NCI-H82 (cell line): ENCODE results near the gene USP43.

ENCODE experiments used
- DNase-seq: peaks from one replicate; lab custom pipeline; 2025; lab: John Stamatoyannopoulos, UW

Gene USP43

DNA sequence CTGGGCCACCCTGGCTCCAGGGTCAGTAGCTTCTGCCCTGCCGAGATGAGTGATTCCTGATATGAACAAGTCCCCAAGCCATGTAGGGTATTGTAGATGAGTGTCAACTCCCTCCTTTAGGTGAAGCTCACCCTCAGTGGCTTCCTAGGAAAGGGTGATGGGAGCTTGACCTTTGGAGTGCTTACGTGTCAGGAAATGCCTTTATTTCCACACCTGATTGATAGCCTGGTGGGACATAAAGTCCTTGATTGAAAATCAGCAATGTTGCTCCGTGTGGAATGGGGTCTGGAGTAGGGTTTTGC, 58.4 kb downstream of the USP43 start:
- no peak for DNase-seq

GRCh38 chr17:9705745-9706144, 60.4 kb downstream of the USP43 start:
- no peak for DNase-seq

DNA sequence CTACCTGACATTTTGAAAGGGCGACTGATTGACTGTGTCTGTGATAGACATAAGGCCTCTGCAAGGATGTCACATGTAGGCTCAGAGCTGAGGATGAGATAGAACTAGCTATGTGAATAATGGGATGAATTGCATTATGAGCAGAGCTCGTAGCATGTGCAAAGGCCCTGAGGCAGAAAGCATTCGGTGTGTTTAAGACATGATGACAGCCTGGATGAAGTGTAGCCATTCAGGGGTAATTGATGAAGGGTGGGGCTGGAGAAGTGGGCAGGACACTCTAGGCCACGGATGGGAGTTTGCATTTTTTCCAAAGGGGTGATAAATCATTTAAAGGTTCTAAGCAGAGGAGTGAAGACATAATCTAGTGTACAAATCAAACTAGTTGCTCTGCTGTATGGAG, 62.6 kb downstream of the USP43 start:
- no peak for DNase-seq

- no peak for DNase-seq
Observed at GRCh38 chr17:9714801-9715200, 69.5 kb downstream of the USP43 start.

- no peak for DNase-seq
Observed at GRCh38 chr17:9715503-9716016, 70.2 kb downstream of the USP43 start.

DNA sequence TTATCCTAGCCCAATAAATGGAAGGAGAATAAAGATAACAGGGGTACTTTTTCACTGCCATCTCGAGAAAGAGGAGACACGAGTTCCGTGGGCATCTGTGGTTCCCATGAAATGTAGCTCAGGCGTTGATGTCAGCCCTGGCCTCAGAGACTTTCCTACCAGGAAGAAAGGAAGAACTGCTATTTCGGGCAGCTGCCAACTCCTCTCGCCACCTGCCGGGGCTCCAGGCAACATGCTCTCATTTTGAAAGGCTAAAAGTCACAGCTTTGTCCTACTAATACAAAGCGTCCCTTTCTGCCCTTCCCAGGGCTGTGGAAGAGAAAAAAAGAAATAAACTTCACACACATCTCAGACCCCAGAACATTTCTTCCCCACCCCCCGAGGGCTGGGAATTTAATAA, 80.3 kb downstream of the USP43 start:
- DNase-seq, result no peak

- no peak for DNase-seq
Observed at GRCh38 chr17:9726291-9726690, 81.0 kb downstream of the USP43 start.

DNA sequence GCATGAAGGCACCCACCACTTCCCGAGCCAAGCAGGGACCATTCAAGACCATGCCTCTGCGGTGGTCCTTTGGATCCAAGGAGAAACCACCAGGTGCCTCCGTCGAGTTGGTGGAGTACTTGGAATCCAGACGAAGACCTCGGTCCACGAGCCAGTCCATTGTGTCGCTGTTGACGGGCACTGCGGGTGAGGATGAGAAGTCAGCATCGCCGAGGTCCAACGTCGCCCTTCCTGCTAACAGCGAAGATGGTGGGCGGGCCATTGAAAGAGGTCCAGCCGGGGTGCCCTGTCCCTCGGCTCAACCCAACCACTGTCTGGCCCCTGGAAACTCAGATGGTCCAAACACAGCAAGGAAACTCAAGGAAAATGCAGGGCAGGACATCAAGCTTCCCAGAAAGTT, 82.7 kb downstream of the USP43 start:
- no peak for DNase-seq

GRCh38 chr17:9728564-9728963, 83.2 kb downstream of the USP43 start:
- no peak for DNase-seq

GRCh38 chr17:9729034-9729650, 83.8 kb downstream of the USP43 start:
- peak; percentile 72 for DNase-seq

DNA sequence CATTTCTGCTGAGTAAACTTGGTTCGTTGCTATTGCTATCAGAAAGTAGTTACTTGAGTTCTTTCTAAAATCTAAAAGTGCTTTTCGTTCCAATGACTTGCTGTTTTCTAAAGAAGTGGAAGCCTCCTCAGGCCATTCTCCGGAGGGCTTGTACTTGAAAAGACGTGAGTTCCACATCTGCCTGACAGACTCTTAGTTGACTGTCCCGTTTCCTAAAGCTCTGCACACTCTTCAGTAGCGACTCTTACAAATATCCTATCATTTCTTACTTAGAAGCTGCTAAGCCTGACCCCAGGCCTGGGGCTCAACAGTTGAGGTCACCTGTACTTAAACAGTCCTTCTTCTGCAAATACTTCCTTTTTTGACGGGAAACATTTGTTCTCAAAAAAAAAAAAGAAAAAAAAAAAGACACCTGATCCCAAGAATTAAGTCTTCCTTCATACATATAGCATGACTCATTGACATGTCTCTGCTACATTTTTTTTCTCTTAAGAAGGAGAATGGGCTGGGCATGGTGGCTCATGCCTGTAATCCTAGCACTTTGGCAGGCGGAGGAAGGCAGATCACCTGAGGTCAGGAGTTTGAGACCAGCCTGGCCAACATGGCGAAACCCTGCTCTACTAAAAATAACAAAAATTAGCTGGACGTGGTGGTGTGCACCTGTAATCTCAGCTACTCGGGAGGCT, 84.6 kb downstream of the USP43 start:
- no peak for DNase-seq

- DNase-seq, result no peak
Observed at GRCh38 chr17:9750524-9750923, 105.2 kb downstream of the USP43 start.

DNA sequence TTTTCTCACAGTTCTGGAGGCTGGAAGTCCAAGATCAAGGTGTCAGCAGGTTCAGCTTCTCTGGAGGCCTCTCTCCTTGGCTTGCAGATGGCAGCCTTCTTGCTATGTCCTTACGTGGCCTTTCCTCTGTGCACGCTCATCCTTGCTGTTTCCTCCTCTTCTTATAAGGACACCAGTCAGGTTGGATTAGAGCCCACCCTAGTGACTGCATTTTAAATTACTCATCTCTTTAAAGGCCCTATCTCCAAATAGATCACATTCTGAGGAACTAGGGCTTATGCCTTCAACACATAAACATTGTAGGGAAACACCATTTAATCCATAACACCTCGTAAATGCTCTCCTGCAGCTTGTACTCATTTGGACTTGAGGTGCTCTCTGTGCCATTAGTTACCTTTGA, 109.8 kb downstream of the USP43 start:
- peak; percentile 17 for DNase-seq

DNA sequence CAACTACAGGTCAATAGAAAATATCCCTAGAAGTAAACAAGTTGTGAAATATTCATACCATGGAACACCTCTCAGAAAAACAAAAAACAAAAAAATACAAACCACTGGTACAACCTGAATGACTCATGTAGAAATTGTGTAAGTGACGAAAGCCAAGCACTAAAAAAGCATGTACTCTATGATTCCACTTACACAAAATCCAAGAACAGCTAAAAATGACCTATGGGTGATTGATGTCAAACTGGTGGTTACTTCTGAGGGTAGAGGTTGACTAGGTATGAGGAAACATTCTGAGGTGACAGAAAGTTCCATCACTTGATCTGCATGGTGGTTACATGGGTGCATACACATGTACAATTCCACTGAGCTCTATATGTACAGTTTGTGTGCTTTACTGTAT, 114.9 kb downstream of the USP43 start:
- DNase-seq, result no peak

GRCh38 chr17:9763643-9764042, 118.3 kb downstream of the USP43 start:
- DNase-seq, result no peak

DNA sequence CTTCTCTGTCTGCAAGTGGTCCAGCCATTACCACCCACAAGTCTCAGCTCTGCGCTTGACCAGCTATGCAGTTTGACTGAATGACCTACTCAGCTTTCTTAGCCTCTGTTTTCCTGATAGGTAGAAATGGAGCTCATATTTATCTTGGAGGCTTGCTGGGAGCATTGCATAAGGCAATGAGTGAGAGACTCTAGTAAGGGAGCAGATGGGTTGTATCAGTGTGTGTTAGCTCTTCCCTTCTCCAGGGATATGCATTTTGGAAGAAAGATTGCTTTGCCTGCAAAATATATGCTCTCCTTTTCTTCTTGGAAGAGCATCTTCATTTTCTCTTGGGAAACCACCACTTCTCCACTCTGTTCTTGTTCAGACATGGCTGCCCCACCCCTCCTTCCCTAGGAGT, 120.0 kb downstream of the USP43 start:
- no peak for DNase-seq

- no peak for DNase-seq
Observed at GRCh38 chr17:9766970-9767369, 121.7 kb downstream of the USP43 start.

DNA sequence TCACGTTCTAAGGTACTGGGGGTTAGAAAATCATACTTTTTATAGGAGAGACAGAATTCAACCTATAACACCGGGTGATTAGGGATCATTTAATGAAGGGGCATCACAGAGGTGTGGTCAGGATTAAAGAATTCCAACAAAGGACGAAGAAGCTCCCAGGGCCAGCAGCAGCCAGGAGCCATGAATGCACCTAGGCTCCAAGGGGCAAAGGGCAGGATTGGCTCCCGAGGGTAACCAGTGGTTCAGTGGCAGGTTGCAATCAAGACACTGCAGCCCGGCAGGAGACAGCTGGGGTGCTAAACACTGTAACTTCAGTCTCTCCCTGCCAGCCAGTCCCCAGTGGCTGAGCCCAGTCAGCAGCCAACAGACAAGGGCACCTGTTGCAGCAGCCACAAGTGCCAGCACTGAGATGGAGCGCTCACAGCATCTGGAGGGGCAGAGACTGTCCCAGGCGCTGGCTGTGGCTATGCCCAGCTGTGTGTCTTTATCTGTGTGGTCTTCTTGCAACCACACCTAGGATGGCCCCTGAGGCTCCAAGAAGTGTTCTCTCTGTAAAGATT, 122.2 kb downstream of the USP43 start:
- DNase-seq, result no peak

GRCh38 chr17:9768381-9768934, 123.1 kb downstream of the USP43 start:
- DNase-seq, result peak; percentile 69

DNA sequence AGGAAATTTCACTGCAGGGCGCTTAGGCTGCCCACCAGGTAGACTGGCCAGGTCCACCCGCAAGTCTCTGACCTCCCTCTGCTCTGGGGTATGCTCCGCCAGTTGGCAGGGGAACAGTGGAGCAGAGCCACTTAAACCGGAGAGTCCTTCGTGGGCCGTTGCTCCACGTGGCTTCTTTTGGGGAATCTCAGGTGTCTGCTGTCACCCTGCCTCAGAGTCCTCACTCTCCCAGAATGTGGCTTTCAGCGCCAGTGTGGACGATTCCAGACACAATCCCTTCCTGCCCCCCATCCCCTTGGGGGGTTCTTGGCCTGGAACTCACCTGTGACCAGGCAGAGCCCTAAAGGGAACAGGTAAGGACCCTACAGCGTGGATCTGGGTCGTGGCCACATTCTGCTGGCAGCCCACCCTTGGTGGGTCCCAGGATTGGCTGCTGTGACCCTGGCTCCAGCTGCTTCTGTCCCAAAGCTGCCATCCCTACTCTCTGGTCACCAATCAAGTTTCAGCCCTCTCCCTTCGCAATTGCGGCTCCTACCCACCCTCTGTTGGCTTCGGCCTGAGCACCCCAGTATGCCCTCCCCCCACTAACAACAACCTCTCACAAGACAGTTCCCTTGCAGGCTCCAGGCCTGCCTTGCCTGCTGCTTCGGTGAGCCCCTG, 123.8 kb downstream of the USP43 start:
- no peak for DNase-seq

GRCh38 chr17:9771465-9771864, 126.1 kb downstream of the USP43 start:
- DNase-seq, result no peak

DNA sequence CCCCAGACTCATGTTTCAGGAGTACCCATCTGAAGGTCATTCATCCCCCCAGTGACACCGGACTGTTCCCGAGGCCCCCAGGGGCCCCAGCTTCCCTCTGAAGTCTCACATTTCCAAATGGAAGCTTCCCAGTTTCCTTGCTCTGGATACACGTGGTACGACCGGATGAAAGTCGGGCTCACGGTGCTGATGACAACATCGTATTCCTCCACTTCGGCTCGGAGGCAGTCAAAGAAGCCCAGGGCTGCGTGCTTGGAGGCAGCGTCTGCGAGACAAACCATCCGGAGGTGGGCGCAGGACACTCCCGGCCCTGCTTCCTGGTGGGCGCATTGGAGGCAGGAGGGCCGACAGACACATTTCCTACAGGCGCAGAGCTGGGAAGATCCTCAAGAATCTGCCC, 127.3 kb downstream of the USP43 start:
- DNase-seq, result no peak

DNA sequence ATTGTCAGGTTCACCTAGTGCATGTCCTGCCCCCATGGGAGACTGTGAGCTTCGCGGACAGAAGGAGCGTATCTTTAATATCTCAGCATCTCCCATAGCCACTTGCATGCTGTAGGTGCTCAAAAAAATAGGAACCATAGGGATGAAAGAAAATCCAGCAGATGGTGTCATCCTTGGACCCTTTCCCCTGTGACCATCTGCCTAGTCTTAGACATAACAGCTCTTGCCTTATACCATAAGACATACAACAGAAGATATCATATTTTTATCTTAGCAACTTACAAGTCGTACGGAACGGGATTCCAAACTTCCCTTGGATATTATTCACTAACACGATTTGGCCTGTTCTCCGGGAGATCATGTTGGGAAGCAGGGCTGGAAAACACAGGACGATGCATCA, 131.6 kb downstream of the USP43 start:
- no peak for DNase-seq
